ENCODE results near the gene SLIT3.

- TF ChIP-seq CTCF (IDR thresholded peaks at IDR 0.05; ENCODE audit: insufficient read depth, low read length) (no peak), POLR2AphosphoS5 (IDR thresholded peaks at IDR 0.05; ENCODE audit: low read depth) (no peak)
Measured at GRCh38 chr5:168932400-168933189, 368.3 kb downstream of the SLIT3 start.
